HL-60 (cell line): ENCODE measurements around the gene NR2F2.

Experiments used
- DNase-seq, 2 experiments: peaks; one replicate each; pipeline ENCODE4 v3.0.0-alpha.2; 2010 to 2020; ENCODE audit warnings: low read depth in 1 of 2, low spot score in 1 of 2
- H3K27ac ChIP-seq: fragments of 250-450 bp; sonication (Bioruptor Pico); replicated peaks from 2 replicates; pipeline ENCODE4 v1.5.1; 2020; ENCODE audit warnings: mild to moderate bottlenecking, moderate library complexity
- H3K27me3 ChIP-seq: fragments of 250-450 bp; sonication (Bioruptor Pico); 2 replicates; pipeline ENCODE4 v1.5.1; 2021; ENCODE audit warnings: mild to moderate bottlenecking, moderate library complexity; ENCODE audit not compliant: insufficient read depth, poor library complexity, severe bottlenecking
- H3K4me3 ChIP-seq: replicated peaks from 2 replicates; pipeline ENCODE4 v1.5.1; 2011; ENCODE audit warnings: mild to moderate bottlenecking, control low read depth, low read length; ENCODE audit not compliant: insufficient read depth
- CTCF ChIP-seq: IDR thresholded peaks from one replicate; pipeline ENCODE4 v1.5.1; 2011; ENCODE audit warnings: low read length, control low read depth, inconsistent platforms; ENCODE audit not compliant: insufficient read depth
- GABPA ChIP-seq: IDR thresholded peaks from 2 replicates; pipeline ENCODE4 v1.6.1; 2012; ENCODE audit warnings: low read depth
- POLR2AphosphoS5 ChIP-seq: IDR thresholded peaks from 2 replicates; pipeline ENCODE4 v1.6.1; 2012; ENCODE audit warnings: low read depth
- SPI1 ChIP-seq: IDR thresholded peaks from 2 replicates; pipeline ENCODE4 v1.6.1; 2012; ENCODE audit warnings: low read depth, mild to moderate bottlenecking, borderline replicate concordance
- TF ChIP-seq, protein P1 (sequence below): IDR thresholded peaks from 2 replicates; pipeline ENCODE4 v1.6.1; 2012; ENCODE audit warnings: low read depth; ENCODE audit not compliant: insufficient replicate concordance

NR2F2 gene

GRCh38 chr15:96312641-96313335, 17.7 kb upstream of the NR2F2 start:
- Histone ChIP-seq H3K27me3 (no peaks in the 10 kb centered on the region), H3K27ac (no peak overlapping the region), H3K4me3 (no peak overlapping the region)
- TF ChIP-seq SPI1 (no peak), GABPA (no peak), POLR2AphosphoS5 (no peak), CTCF (no peak)
- TF ChIP-seq, protein P1, sequence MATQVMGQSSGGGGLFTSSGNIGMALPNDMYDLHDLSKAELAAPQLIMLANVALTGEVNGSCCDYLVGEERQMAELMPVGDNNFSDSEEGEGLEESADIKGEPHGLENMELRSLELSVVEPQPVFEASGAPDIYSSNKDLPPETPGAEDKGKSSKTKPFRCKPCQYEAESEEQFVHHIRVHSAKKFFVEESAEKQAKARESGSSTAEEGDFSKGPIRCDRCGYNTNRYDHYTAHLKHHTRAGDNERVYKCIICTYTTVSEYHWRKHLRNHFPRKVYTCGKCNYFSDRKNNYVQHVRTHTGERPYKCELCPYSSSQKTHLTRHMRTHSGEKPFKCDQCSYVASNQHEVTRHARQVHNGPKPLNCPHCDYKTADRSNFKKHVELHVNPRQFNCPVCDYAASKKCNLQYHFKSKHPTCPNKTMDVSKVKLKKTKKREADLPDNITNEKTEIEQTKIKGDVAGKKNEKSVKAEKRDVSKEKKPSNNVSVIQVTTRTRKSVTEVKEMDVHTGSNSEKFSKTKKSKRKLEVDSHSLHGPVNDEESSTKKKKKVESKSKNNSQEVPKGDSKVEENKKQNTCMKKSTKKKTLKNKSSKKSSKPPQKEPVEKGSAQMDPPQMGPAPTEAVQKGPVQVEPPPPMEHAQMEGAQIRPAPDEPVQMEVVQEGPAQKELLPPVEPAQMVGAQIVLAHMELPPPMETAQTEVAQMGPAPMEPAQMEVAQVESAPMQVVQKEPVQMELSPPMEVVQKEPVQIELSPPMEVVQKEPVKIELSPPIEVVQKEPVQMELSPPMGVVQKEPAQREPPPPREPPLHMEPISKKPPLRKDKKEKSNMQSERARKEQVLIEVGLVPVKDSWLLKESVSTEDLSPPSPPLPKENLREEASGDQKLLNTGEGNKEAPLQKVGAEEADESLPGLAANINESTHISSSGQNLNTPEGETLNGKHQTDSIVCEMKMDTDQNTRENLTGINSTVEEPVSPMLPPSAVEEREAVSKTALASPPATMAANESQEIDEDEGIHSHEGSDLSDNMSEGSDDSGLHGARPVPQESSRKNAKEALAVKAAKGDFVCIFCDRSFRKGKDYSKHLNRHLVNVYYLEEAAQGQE: no peak
- no peak for DNase-seq

- Histone ChIP-seq H3K4me3 (no peak overlapping the region), H3K27ac (no peak overlapping the region), H3K27me3 (no peaks in the 10 kb centered on the region)
- no peak for TF ChIP-seq SPI1
- TF ChIP-seq, protein P1: no peak
- no peak for TF ChIP-seq CTCF
- no peak for TF ChIP-seq POLR2AphosphoS5
- TF ChIP-seq GABPA: no peak
- DNase-seq: no peak
Measured at GRCh38 chr15:96314518-96314917, 16.0 kb upstream of the NR2F2 start.

DNA sequence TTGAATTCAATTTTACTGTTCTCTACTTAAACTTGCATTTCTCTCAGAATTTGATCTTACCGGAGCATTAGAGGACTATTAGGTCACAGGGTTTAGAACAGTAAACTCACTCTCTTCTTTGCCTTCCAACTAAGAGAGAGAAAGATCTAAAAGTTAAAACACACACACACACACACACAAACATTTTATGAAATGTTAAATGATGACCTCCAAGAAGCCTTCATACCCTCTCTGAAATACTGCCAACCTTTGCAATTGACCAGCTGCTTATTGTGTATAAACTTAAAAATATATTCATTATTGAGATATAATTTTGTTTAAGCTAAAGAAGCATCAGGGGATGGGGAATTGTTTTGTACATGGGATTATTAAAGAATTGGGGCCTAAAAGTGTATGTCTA, 15.5 kb upstream of the NR2F2 start:
- no peaks in the 10 kb centered on the region for H3K27me3 ChIP-seq
- TF ChIP-seq SPI1: no peak
- no peak for TF ChIP-seq CTCF
- TF ChIP-seq, protein P1: no peak
- no peak for TF ChIP-seq GABPA
- TF ChIP-seq POLR2AphosphoS5: no peak
- DNase-seq: no peak

More for the DNA sequence above, 15.5 kb upstream of the NR2F2 start:
- Histone ChIP-seq H3K27ac (no peak overlapping the region), H3K4me3 (no peak overlapping the region)
